CD4-positive, alpha-beta T cell treated with Interleukin-15 for 4 hours (primary cell): ENCODE data around the gene CDSN.
"Not testable (repeated sequence)": the region's sequence is repeated elsewhere in the genome, so short reads cannot be mapped to it uniquely, and the experiment has no call there.

Experiments used
- DNase-seq: peaks from one replicate; pipeline ENCODE4 v3.0.0-alpha.2; 2020; ENCODE audit warnings: low spot score

Gene CDSN

DNA sequence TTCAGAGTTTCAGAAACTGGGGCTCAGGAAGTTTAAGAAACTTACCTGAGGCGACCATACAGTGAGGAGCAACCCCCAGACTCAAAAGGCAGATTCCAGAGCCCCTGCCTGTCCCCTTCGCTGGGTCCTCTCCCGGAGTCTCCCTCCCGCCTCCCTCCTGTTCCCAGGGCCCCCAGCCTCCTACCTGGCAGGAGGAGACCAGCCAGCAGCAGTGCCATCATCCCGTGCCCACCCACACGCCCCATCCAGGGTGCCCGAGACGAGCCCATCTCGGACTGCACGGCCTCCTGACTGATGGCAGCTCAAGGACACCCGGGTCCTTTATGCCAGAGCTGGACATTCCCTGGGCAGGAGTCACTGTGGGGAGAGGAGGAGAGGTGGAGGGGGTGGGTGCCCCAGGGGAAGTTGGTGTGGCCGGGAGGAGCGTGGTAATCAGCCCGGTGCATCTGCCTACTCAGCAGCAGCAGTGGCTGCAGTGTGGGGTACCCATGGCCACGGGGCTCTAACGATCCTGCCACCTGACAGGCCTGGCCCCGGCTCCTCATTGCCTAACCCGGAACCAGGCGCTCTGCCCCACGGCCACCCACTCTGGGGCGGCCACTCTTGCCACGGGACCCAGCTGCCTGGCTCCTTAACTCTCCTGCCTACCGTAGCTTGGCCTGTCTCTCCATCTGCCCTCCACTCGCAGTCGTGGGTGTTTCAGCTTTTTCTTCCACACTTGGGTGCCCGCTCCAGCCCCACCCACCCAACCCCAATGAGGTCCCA is at the start of gene CDSN:
Gene CDSN (minus strand): TSS at position 296 of the 765 bp plus-strand sequence. CDS start 27 bp downstream, at position 269.
- DNase-seq: no peak

- no peak for DNase-seq
These were observed 49.0 kb upstream of the CDSN start for GRCh38 chr6:31169123-31169857.

GRCh38 chr6:31168606-31169005 is 48.4 kb upstream of the CDSN start:
- no peak for DNase-seq

- no peak for DNase-seq
These were observed 45.7 kb upstream of the CDSN start for GRCh38 chr6:31165986-31166385.

- not testable (repeated sequence) for DNase-seq
These were observed 45.0 kb upstream of the CDSN start for GRCh38 chr6:31165064-31165832.

- not testable (repeated sequence) for DNase-seq
These were observed 44.3 kb upstream of the CDSN start for GRCh38 chr6:31164475-31165063.

DNA sequence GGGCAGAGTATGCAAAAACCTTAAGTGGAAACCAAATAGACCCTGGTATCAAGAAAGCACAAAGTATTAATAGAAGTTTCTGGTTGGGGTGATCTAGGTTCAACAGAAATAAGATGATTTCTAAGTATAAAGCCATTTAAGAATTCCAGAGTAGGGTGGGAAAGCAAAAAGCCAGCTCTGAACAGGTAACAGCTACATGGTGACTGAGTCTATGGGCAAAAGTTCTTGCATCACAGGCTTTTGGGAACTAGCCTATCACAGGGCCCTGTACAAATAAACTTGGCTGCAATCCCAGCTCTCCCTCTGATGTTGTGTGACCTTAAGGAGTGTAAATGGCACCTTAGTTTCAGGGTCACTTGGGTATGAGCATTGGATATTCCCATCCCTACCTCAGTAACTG is 43.7 kb upstream of the CDSN start:
- DNase-seq: no peak

DNA sequence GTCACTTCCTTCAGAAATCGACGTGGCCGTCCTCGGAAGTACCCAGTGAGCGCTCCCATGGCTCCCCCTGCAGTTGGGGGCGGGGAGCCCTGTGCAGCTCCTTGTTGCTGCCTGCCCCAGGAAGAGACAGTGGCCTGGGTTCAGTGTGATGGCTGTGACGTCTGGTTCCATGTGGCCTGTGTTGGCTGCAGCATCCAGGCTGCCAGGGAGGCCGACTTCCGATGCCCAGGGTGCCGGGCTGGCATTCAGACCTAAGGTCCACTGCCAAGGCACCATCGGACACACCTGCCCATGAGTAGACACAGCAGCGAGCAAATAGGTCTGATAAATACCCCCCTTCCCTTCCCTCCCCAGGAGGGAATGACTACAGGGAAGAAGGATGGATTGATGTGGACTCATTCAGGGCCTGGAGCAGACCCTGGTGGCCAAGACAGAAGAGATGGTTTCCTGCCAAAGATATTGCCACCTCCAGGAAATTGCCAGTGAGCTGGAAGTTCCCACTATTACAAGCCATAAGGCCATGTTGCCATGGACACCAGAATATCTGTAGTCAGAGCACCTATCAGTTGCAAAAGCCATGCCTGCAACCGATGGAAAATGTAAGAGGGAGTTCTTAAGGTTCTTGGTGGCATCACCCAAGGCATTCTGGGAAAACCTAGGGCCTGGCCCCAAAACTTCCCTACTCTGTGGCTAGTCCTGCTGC is 42.4 kb upstream of the CDSN start:
- DNase-seq: no peak

DNA sequence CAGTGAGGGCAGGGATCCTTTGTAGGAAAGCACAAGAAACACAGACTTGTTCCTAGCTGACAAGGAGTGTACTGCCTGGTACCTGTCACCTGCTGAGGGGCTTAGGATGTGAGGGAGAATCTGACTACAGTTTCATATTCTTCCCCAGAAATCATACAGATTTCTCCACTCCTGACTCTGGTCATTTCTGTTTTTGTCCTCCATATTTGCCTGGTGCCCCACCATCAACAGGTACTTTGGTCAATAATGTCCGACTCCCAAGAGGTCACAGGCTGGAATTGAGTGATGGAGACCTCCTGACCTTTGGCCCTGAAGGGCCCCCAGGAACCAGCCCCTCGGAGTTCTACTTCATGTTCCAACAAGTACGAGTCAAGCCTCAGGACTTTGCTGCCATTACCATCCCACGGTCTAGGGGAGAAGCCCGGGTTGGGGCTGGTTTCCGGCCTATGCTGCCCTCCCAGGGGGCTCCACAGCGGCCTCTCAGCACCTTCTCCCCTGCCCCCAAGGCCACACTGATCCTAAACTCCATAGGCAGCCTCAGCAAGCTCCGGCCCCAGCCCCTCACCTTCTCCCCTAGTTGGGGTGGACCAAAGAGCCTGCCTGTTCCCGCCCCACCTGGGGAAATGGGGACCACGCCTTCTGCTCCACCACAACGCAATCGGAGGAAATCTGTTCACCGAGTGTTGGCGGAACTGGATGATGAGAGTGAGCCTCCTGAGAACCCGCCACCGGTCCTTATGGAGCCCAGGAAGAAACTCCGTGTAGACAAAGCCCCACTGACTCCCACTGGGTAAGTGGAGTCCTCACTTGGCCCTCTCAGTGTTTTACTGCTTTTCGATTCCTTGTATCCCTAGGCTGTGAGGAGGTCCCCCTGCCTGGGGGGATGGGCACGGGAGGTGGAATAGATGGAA is 41.2 kb upstream of the CDSN start:
- no peak for DNase-seq

- peak; percentile 9 for DNase-seq
These were observed 38.9 kb upstream of the CDSN start for GRCh38 chr6:31158863-31159855.

DNA sequence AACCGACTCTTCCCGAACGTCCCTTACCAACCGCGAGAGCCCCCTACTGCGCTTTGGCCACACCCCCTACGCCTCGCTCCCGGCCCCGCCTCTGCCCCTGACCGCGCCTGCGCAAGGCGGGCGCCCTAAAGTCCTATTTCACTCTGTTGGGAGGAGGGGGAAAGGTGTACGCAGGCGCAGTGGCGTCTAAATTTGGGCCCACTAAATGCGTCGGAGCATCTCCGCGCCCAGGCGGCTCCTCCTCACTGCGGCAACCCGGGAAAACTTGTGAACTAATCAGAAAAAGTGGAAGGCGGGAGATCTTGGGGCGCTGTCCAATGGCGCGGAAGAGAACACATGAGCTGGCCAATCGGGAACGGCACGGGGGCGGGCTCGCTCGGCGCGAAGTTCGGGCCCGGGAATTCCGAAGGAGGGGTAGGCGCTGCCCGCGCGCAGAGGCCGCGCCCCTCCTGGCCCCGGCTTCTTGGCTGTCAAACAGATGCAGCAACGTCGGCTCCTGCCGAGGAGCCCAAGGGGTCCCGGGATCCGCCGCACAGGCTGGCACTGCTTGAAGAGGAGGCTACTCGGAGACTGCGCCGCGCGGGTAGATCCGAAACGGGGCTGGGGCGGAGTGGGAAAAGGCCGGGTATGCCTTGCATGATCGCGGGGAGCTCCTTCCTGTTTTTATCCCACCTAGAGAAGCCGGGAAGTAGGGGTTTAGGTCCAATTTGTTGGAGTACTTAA is 38.1 kb upstream of the CDSN start, which contains the start of gene TCF19:
Gene TCF19 (plus strand): TSS at position 450 of the 723 bp plus-strand sequence. CDS start 881 bp downstream, outside the sequence.
- peak; percentile 99 for DNase-seq

GRCh38 chr6:31157513-31158139 is 37.4 kb upstream of the CDSN start, which contains the start of gene CCHCR1:
Gene CCHCR1, minus strand, starts transcription at chr6:31157802. Its CDS starts 202 bp downstream, at chr6:31157600.
- DNase-seq: no peak

GRCh38 chr6:31156641-31157040 is 36.4 kb upstream of the CDSN start:
- DNase-seq: no peak

DNA sequence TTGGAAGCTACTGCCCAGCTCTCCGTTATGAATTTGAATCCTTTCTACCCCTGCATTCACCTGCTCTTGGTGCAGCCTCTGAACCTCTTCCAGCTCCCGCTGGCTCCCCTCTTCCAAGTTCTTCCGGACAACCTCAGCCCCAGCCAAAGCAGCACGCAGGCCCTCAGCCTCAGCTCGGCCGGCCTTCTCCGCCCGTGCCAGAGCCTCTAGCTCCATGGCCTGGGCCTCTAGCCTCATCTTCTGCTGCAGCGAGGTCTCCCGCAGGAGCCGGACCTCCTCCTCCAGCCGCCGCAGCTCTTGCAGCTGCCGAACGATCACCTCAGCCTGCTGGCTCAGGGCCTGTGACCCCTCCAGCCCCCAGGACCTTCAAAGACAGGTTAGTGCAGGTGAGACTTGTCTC is 34.2 kb upstream of the CDSN start:
- no peak for DNase-seq

- no peak for DNase-seq
These were observed 32.5 kb upstream of the CDSN start for GRCh38 chr6:31152781-31153180.

DNA sequence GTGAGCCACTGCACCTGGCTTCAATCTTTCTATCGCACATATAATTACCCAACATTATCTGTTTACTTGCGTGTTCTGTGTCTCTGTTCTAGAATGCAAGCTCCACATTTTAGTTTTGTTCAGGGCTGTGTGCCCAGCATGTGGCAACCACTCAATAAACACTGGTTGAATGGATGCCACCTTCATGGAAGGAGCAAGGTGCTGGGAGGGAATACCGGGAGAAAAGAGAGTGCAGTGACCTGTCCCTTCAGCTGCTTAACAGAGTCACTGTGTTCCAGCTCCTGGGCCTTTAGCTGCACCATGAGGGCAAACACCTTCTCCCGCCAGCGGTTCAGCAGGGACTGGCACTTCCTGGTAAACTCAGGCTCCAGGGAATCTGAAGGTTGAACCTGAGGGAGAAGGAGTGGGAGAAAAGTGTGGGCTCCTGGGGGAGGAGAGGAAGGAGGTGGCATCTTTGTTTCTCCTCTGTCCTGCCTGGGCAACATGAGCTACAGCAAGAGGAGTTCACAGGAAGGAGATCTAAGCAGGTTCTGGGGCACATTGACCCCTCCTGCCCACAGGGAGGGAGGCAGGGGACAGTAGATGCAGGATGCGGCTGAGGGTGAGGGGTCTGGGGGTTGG is 29.7 kb upstream of the CDSN start:
- DNase-seq: no peak

GRCh38 chr6:31145386-31145785 is 25.1 kb upstream of the CDSN start:
- DNase-seq: no peak
